A549 (cell line): ENCODE results near the gene VPS50. TPM values are rescaled to one million over a fixed set of nuclear protein-coding genes. Genes with fewer than 3 reads are reported as not detected.

ENCODE experiments used
- ATAC-seq, 2 experiments: fragments of 200-7000 bp in 1 of 2; fragments of >200 bp in 1 of 2; cut with Nextera tagmentation in 1 of 2; cut with Tn5 transposase in 1 of 2; 3 replicates each; pipeline versions ENCODE4 v1.8.0 to v1.9.1; 2018 to 2020; ENCODE audit warnings: mild to moderate bottlenecking in 1 of 2, moderate library complexity in 1 of 2
- CTCF ChIA-PET: fragments of 300-600 bp; sonication (Branson Sonifier 250); formaldehyde crosslinking; extraction: SDS; loops from one replicate; lab custom pipeline; 2021; ENCODE audit warnings: antibody characterized with exemption, inconsistent platforms; lab: Yijun Ruan, JAX
- POLR2A ChIA-PET: fragments of 350-600 bp; formaldehyde crosslinking; extraction: SDS; loops from one replicate; lab custom pipeline; 2021; ENCODE audit warnings: antibody characterized with exemption, inconsistent platforms; lab: Yijun Ruan, JAX
- DNase-seq, 2 experiments: peaks; one replicate each; pipeline versions ENCODE4 v3.0.0 to v3.0.0-alpha.2; 2011 to 2016; ENCODE audit warnings: low read depth in 1 of 2, low spot score in 1 of 2
- FAIRE-seq: peaks from 2 replicates; lab custom pipeline; 2011; peaks lifted over from hg19 to GRCh38; lab: Jason Lieb, UNC
- H3K27ac ChIP-seq, 2 experiments: fragments of >200 bp; sonication (Bioruptor Twin); formaldehyde crosslinking; 3 replicates each; pipeline ENCODE4 v1.5.1; 2016 to 2017
- H3K4me1 ChIP-seq: fragments of >200 bp; sonication (Bioruptor Twin); formaldehyde crosslinking; 3 replicates; pipeline ENCODE4 v1.6.1; 2016
- H3K4me2 ChIP-seq: fragments of >200 bp; sonication (Bioruptor Twin); formaldehyde crosslinking; 3 replicates; pipeline ENCODE4 v1.6.1; 2016
- H3K4me3 ChIP-seq: fragments of >200 bp; sonication (Bioruptor Twin); formaldehyde crosslinking; 3 replicates; pipeline ENCODE4 v1.5.1; 2016
- H3K9me3 ChIP-seq: fragments of >200 bp; sonication (Bioruptor Twin); formaldehyde crosslinking; 3 replicates; pipeline ENCODE4 v1.6.1; 2016
- BHLHE40 ChIP-seq: IDR thresholded peaks from 2 replicates; pipeline ENCODE4 v1.6.1; 2012; ENCODE audit warnings: low read depth, low read length, inconsistent platforms
- CBX8 ChIP-seq: fragments of 200-600 bp; sonication (generic); IDR thresholded peaks from 2 replicates; pipeline ENCODE4 v1.6.1; 2016
- CEBPB ChIP-seq, 2 experiments: fragments of >200 bp in 1 of 2; sonication (Bioruptor Twin) in 1 of 2; formaldehyde crosslinking in 1 of 2; IDR thresholded peaks; 2 replicates each; pipeline ENCODE4 v1.6.1; 2012 to 2016
- CHD2 ChIP-seq: fragments of 150-350 bp; IDR thresholded peaks from 2 replicates; pipeline ENCODE4 v1.6.1; 2014; ENCODE audit warnings: low read length; ENCODE audit not compliant: partially characterized antibody
- EHF ChIP-seq: fragments of 250-450 bp; sonication (Bioruptor Pico); IDR thresholded peaks from 2 replicates; pipeline ENCODE4 v1.5.0; 2020; ENCODE audit warnings: mild to moderate bottlenecking
- FOXS1 ChIP-seq: fragments of 250-450 bp; sonication (Bioruptor Pico); IDR thresholded peaks from 2 replicates; pipeline ENCODE4 v1.5.0; 2020; ENCODE audit warnings: mild to moderate bottlenecking, moderate library complexity
- HOXA7 ChIP-seq: fragments of 250-450 bp; sonication (Bioruptor Pico); IDR thresholded peaks from 2 replicates; pipeline ENCODE4 v1.5.0; 2020; ENCODE audit warnings: mild to moderate bottlenecking, moderate library complexity
- JUN ChIP-seq, 2 experiments: fragments of >200 bp; sonication (Bioruptor Twin); formaldehyde crosslinking; IDR thresholded peaks; 2 replicates in 1 of 2; 3 replicates in 1 of 2; pipeline ENCODE4 v1.6.1; 2016 to 2017
- JUNB ChIP-seq: fragments of >200 bp; sonication (Bioruptor Twin); formaldehyde crosslinking; IDR thresholded peaks from 2 replicates; pipeline ENCODE4 v1.6.1; 2016
- KDM1A ChIP-seq: fragments of 200-600 bp; sonication (generic); IDR thresholded peaks from 2 replicates; pipeline ENCODE4 v1.6.1; 2016; ENCODE audit warnings: low read depth, mild to moderate bottlenecking
- KDM5A ChIP-seq: fragments of 200-600 bp; sonication (generic); IDR thresholded peaks from 2 replicates; pipeline ENCODE4 v1.6.1; 2016; ENCODE audit warnings: antibody characterized with exemption, mild to moderate bottlenecking
- POLR2A ChIP-seq: IDR thresholded peaks from 2 replicates; pipeline ENCODE4 v1.6.1; 2012; ENCODE audit warnings: mild to moderate bottlenecking, low read length
- RAD21 ChIP-seq, 2 experiments: fragments of >200 bp in 1 of 2; sonication (Bioruptor Twin) in 1 of 2; formaldehyde crosslinking in 1 of 2; IDR thresholded peaks in 1 of 2; conservative IDR thresholded peaks in 1 of 2; 2 replicates in 1 of 2; 3 replicates in 1 of 2; pipeline ENCODE4 v1.6.1; 2012 to 2018; ENCODE audit warnings: inconsistent platforms in 1 of 2
- RARB ChIP-seq: fragments of 250-450 bp; sonication (Bioruptor Pico); IDR thresholded peaks from 2 replicates; pipeline ENCODE4 v1.8.0; 2021; ENCODE audit warnings: mild to moderate bottlenecking, moderate library complexity
- RCOR1 ChIP-seq: fragments of 150-350 bp; IDR thresholded peaks from 2 replicates; pipeline ENCODE4 v1.6.1; 2014; ENCODE audit warnings: antibody characterized with exemption, low read length, low read depth
- TFCP2L1 ChIP-seq: fragments of 250-450 bp; sonication (Bioruptor Pico); IDR thresholded peaks from 2 replicates; pipeline ENCODE4 v1.5.0; 2021; ENCODE audit warnings: mild to moderate bottlenecking
- ZFP36 ChIP-seq: fragments of 450-650 bp; IDR thresholded peaks from 2 replicates; pipeline ENCODE4 v1.6.1; 2014; ENCODE audit warnings: borderline replicate concordance; ENCODE audit not compliant: partially characterized antibody
- ZNF302 ChIP-seq: fragments of 250-450 bp; sonication (Bioruptor Pico); IDR thresholded peaks from 2 replicates; pipeline ENCODE4 v1.9.0; 2021; ENCODE audit warnings: inconsistent platforms, mild to moderate bottlenecking, moderate library complexity
- ZSCAN20 ChIP-seq: fragments of 250-450 bp; sonication (Bioruptor Pico); IDR thresholded peaks from 2 replicates; pipeline ENCODE4 v1.8.0; 2022; ENCODE audit warnings: mild to moderate bottlenecking, moderate library complexity
- WGBS: methylation state at CpG from one replicate; pipeline ENCODE4 v1.1.6; 2017; ENCODE audit errors: missing lambda C conversion rate; 5-methylcytosine and 5-hydroxymethylcytosine counted together
- polyA plus RNA-seq, 4 experiments: library from polyadenylated mRNA; depleted of rRNA in 3 of 4; stranded (reverse); fragments of >200 nt; fragmentation: RNase III in 1 of 4; extraction: RNeasy Plus Mini Kit Qiagen cat#74134 plus additional on column Dnase treatment in 1 of 4; gene quantifications; 2 replicates in 3 of 4; 3 replicates in 1 of 4; pipeline ENCODE4 v1.2.3, GENCODE V29; 2011 to 2017
- TF ChIP-seq, protein P1 (sequence below): IDR thresholded peaks from 2 replicates; pipeline ENCODE4 v1.6.1; 2012; ENCODE audit warnings: low read depth, borderline replicate concordance
- TF ChIP-seq, protein P2 (sequence below): fragments of 200-600 bp; sonication (generic); IDR thresholded peaks from 2 replicates; pipeline ENCODE4 v1.6.1; 2016; ENCODE audit warnings: antibody characterized with exemption, mild to moderate bottlenecking, moderate library complexity
- TF ChIP-seq, protein P3 (sequence below): fragments of 250-450 bp; sonication (Bioruptor Pico); IDR thresholded peaks from 2 replicates; pipeline ENCODE4 v1.5.0; 2020; ENCODE audit warnings: low read depth, mild to moderate bottlenecking, moderate library complexity
- TF ChIP-seq, protein P4 (sequence below): fragments of >200 bp; sonication (Bioruptor Twin); formaldehyde crosslinking; IDR thresholded peaks from 2 replicates; pipeline ENCODE4 v1.6.1; 2016

Gene VPS50
- polyA plus RNA-seq, 2 of the 4 experiments (the other 2 are of a cell fraction) = 8.9 to 19.0 TPM

DNA sequence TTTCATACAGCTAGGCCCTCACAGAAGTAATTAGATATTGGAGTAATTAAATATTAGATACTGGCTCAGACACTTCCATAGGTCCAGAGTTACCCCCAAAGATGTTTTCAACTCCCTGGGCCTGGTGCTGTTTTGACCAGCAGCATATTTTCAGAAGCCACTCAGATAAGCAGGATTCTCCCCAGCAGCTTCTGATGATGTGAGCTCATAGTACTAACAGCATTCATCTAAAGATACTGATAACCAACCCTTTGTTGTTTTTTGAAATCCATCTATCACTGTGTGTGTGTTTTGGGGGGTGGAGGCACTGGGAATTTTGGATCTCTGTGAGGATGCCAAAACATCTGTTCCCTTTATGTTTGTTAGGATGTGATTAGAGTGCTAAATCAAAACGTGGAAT, 52.7 kb downstream of the VPS50 start:
- ATAC-seq (no peak), FAIRE-seq (no peak), DNase-seq (no peak)
- no peaks in the 10 kb centered on the region for H3K9me3 ChIP-seq
- ChIA-PET POLR2A (no interaction called here), CTCF (no interaction called here)
- WGBS = 15% methylated on average over 1 of the region's 1 CpG
- no peak overlapping the region for H3K4me3 ChIP-seq
- H3K4me1 ChIP-seq = no peaks in the 10 kb centered on the region
- no peak for TF ChIP-seq CEBPB (IDR thresholded peaks at IDR 0.05)
- TF ChIP-seq, protein P1, sequence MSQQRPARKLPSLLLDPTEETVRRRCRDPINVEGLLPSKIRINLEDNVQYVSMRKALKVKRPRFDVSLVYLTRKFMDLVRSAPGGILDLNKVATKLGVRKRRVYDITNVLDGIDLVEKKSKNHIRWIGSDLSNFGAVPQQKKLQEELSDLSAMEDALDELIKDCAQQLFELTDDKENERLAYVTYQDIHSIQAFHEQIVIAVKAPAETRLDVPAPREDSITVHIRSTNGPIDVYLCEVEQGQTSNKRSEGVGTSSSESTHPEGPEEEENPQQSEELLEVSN = no peak
- no peak overlapping the region for H3K4me2 ChIP-seq
- H3K27ac ChIP-seq = no peak overlapping the region

DNA sequence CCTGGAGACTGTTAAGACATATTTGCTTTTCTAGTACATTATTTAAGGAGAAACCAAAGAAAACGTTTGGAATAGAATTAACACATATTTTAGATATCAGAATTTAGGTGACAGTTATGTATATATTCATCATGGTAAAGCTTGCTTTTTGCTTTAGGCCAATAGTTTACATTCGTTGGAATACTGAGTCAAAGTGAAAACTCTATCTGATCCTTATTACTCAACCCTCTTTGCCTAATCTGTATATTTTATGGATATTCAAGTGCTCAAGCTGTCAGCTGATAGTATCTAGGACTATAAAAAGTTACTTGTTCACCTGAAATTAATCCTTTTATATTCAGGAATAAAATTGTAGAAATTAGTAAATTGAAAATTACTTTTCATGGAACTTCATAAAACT, 61.1 kb downstream of the VPS50 start:
- Histone ChIP-seq H3K4me3 (no peak overlapping the region), H3K4me2 (no peak overlapping the region), H3K27ac (no peak overlapping the region), H3K9me3 (no peaks in the 10 kb centered on the region), H3K4me1 (no peaks in the 10 kb centered on the region)
- ATAC-seq (no peak), DNase-seq (no peak), FAIRE-seq (peak; percentile 54)
- ChIA-PET CTCF (no interaction called here), POLR2A (no interaction called here)
- 47% methylated on average over 2 of the region's 2 CpGs for WGBS
- TF ChIP-seq, protein P2, sequence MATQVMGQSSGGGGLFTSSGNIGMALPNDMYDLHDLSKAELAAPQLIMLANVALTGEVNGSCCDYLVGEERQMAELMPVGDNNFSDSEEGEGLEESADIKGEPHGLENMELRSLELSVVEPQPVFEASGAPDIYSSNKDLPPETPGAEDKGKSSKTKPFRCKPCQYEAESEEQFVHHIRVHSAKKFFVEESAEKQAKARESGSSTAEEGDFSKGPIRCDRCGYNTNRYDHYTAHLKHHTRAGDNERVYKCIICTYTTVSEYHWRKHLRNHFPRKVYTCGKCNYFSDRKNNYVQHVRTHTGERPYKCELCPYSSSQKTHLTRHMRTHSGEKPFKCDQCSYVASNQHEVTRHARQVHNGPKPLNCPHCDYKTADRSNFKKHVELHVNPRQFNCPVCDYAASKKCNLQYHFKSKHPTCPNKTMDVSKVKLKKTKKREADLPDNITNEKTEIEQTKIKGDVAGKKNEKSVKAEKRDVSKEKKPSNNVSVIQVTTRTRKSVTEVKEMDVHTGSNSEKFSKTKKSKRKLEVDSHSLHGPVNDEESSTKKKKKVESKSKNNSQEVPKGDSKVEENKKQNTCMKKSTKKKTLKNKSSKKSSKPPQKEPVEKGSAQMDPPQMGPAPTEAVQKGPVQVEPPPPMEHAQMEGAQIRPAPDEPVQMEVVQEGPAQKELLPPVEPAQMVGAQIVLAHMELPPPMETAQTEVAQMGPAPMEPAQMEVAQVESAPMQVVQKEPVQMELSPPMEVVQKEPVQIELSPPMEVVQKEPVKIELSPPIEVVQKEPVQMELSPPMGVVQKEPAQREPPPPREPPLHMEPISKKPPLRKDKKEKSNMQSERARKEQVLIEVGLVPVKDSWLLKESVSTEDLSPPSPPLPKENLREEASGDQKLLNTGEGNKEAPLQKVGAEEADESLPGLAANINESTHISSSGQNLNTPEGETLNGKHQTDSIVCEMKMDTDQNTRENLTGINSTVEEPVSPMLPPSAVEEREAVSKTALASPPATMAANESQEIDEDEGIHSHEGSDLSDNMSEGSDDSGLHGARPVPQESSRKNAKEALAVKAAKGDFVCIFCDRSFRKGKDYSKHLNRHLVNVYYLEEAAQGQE = no peak
- TF ChIP-seq JUNB (no peak), CBX8 (no peak), CHD2 (no peak), RAD21 (conservative IDR thresholded peaks at IDR 0.05 in 1 of 2, IDR thresholded peaks at IDR 0.05 in 1 of 2) (no peak), RARB (CRISPR knock-in tag) (no peak), ZNF302 (CRISPR knock-in tag) (no peak), ZSCAN20 (CRISPR knock-in tag) (no peak), FOXS1 (no peak)
- TF ChIP-seq, protein P1 = no peak
- TF ChIP-seq, protein P3, sequence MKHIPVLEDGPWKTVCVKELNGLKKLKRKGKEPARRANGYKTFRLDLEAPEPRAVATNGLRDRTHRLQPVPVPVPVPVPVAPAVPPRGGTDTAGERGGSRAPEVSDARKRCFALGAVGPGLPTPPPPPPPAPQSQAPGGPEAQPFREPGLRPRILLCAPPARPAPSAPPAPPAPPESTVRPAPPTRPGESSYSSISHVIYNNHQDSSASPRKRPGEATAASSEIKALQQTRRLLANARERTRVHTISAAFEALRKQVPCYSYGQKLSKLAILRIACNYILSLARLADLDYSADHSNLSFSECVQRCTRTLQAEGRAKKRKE = no peak

DNA sequence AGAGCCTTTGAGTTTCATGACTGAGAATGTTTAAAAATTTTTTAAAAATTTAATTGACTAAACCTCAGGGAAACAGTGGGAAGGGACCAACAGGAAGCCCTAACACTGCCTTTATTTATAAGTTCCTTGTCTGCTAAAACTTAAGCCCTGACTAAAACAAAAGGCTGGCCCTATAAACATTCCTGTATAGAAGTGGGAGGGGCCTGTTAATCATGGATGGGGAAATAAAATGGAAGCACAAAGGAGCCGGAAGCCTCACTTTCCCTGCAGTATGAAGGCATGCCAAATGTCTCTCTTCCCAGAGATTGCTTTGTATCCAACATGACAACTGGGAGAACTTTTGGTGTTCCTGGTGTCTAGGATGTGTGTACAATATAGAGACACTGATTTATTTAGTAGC, 66.0 kb downstream of the VPS50 start:
- POLR2A ChIA-PET = no interaction called here
- Histone ChIP-seq H3K4me3 (no peak overlapping the region), H3K4me1 (no peaks in the 10 kb centered on the region), H3K9me3 (no peaks in the 10 kb centered on the region), H3K4me2 (no peak overlapping the region), H3K27ac (no peak overlapping the region)
- ATAC-seq (no peak), FAIRE-seq (no peak), DNase-seq (no peak)
- TF ChIP-seq EHF (CRISPR knock-in tag) (no peak), ZSCAN20 (CRISPR knock-in tag) (no peak), ZFP36 (no peak), RCOR1 (no peak), KDM5A (no peak), BHLHE40 (no peak), TFCP2L1 (CRISPR knock-in tag) (no peak), JUN (IDR thresholded peaks at IDR 0.05) (no peak), POLR2A (no peak), CBX8 (no peak), KDM1A (no peak), RAD21 (conservative IDR thresholded peaks at IDR 0.05 in 1 of 2, IDR thresholded peaks at IDR 0.05 in 1 of 2) (no peak), HOXA7 (no peak)
- TF ChIP-seq, protein P4, sequence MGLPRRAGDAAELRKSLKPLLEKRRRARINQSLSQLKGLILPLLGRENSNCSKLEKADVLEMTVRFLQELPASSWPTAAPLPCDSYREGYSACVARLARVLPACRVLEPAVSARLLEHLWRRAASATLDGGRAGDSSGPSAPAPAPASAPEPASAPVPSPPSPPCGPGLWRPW = no peak
- CTCF ChIA-PET = no interaction called here
- WGBS = 96% methylated on average over 1 of the region's 1 CpG
